Pancreas (tissue), 10 donors: ENCODE results near the gene CSNK1G3. TPM values are rescaled to one million over a fixed set of nuclear protein-coding genes. Genes with fewer than 3 reads are reported as not detected.
"Not testable (repeated sequence)": the region's sequence is repeated elsewhere in the genome, so short reads cannot be mapped to it uniquely, and the experiment has no call there.

ENCODE experiments used
- ATAC-seq, 4 donors: fragments of 200-7000 bp; cut with Tn5 transposase; one replicate each; pipeline versions ENCODE4 v1.8.0 to v1.9.1; 2020; ENCODE audit warnings: mild to moderate bottlenecking in 4 of 4, moderate library complexity in 4 of 4
- DNase-seq, 6 donors: peaks; one replicate each; pipeline ENCODE4 v3.0.0-alpha.2; 2020
- FAIRE-seq: peaks from 2 replicates; lab custom pipeline; 2012; peaks lifted over from hg19 to GRCh38; lab: Jason Lieb, UNC
- H3K27ac ChIP-seq, 4 donors: fragments of 200-600 bp; sonication (generic); 1 replicate in 3 of 4; 2 replicates in 1 of 4; pipeline versions ENCODE4 v1.5.0 to v1.8.0; 2020
- H3K27me3 ChIP-seq, 4 donors: fragments of 200-600 bp; one replicate each; pipeline ENCODE4 v1.8.0; 2021
- H3K36me3 ChIP-seq, 3 donors: fragments of 200-600 bp; sonication (generic) in 1 of 3; one replicate each; pipeline versions ENCODE4 v1.5.0 to v1.8.0; 2020 to 2021
- H3K4me1 ChIP-seq, 3 donors: fragments of 200-600 bp; one replicate each; pipeline ENCODE4 v1.8.0; 2021
- H3K4me3 ChIP-seq, 4 donors: fragments of 200-600 bp; sonication (generic) in 2 of 4; one replicate each; pipeline versions ENCODE4 v1.5.0 to v1.8.0; 2020 to 2021
- H3K9me3 ChIP-seq, 4 donors: fragments of 200-600 bp; one replicate each; pipeline ENCODE4 v1.8.0; 2021
- CTCF ChIP-seq, 4 donors: fragments of 200-600 bp; sonication (generic) in 3 of 4; IDR thresholded peaks; one replicate each; pipeline versions ENCODE4 v1.5.0 to v1.8.0; 2021; ENCODE audit warnings: antibody characterized with exemption in 4 of 4
- WGBS, 2 donors: extraction: QIAGEN DNeasy Blood & Tissue Kit; methylation state at CpG; one replicate each; pipeline ENCODE4 v1.1.7; 2013; 5-methylcytosine and 5-hydroxymethylcytosine counted together
- intact Hi-C, 3 donors: fragments of 100-400 bp; cut with DNase I; formaldehyde crosslinking; loops; one replicate each; pipeline versions ENCODE4 v1.11.1 to v1.14.2; 2022
- polyA plus RNA-seq, 2 donors: library from polyadenylated mRNA; stranded (reverse); fragments of 200-250 nt; gene quantifications; one replicate each; pipeline ENCODE4 v1.2.3, GENCODE V29; 2013
- total RNA-seq, 6 donors: library from RNA; stranded (reverse); fragmentation: NEBNext Ultra II Directional in 4 of 6; extraction: Animal tissue kit (Norgen Biotek cat#: 25700) in 4 of 6; gene quantifications; one replicate each; pipeline versions ENCODE4 v1.2.1 to v1.2.4, GENCODE V29; 2021 to 2023
- donor health status: healthy with polysubstance abuse.
- donor health status: DM: no; HTN: no; CAD: no; lungs with moderate emphysema.
- donor health status: DM: no; HTN: no; CAD: no.
- donor health status: control.
- donor health status: control.
- donor health status: Bipolar disorder and iron deficiency.
- donor health status: DM: yes; HTN: yes; CAD: no.
- donor health status: DM: no; HTN: no; CAD: no.
- donor health status: DM: no; HTN: no; CAD: no.
- donor health status: DM: yes; HTN: yes; CAD: no.

CSNK1G3 gene
- total and polyA plus RNA-seq, 8 donors, result 3.9 to 29.0 (median 13.9) TPM

- no peaks in the 10 kb centered on the region for H3K4me1 ChIP-seq
- H3K36me3 ChIP-seq, result peaks cover 0 to 6% (median 0%) of the 10 kb centered on the region in 3 donors
- DNase-seq, result no peak
- H3K9me3 ChIP-seq, result no peaks in the 10 kb centered on the region
- H3K27ac ChIP-seq, result no peak overlapping the region
- intact Hi-C loops, result no loop called here
- no peak overlapping the region for H3K4me3 ChIP-seq
- ATAC-seq, result no peak
- FAIRE-seq, result no peak
- TF ChIP-seq CTCF (IDR thresholded peaks at IDR 0.05), result no peak
- H3K27me3 ChIP-seq, result no peaks in the 10 kb centered on the region
Observed at GRCh38 chr5:123617561-123617960, 105.6 kb downstream of the CSNK1G3 start.

- no peak for TF ChIP-seq CTCF (IDR thresholded peaks at IDR 0.05)
- ATAC-seq (no peak), DNase-seq (no peak), FAIRE-seq (no peak)
- H3K9me3 ChIP-seq, result no peaks in the 10 kb centered on the region
- H3K4me3 ChIP-seq, result no peak overlapping the region
- WGBS, 2 donors, result 69 to 78% methylated on average over 2 of the region's 2 CpGs
- no peaks in the 10 kb centered on the region for H3K36me3 ChIP-seq
- peaks cover 0 to 5% (median 0%) of the 10 kb centered on the region in 3 donors for H3K4me1 ChIP-seq
- H3K27me3 ChIP-seq, result no peaks in the 10 kb centered on the region
- no peak overlapping the region for H3K27ac ChIP-seq
- intact Hi-C loops, result no loop called here
Observed at GRCh38 chr5:123626051-123626450, 114.1 kb downstream of the CSNK1G3 start.

GRCh38 chr5:123628860-123629544 lies 117.0 kb downstream of the CSNK1G3 start:
- DNase-seq, result no peak
- no peak for TF ChIP-seq CTCF (IDR thresholded peaks at IDR 0.05)
- no peak for ATAC-seq

GRCh38 chr5:123636006-123636405 lies 124.0 kb downstream of the CSNK1G3 start:
- Histone ChIP-seq H3K36me3 (no peaks in the 10 kb centered on the region), H3K27ac (no peak overlapping the region), H3K27me3 (no peaks in the 10 kb centered on the region), H3K9me3 (no peaks in the 10 kb centered on the region), H3K4me3 (no peak overlapping the region), H3K4me1 (no peaks in the 10 kb centered on the region)
- intact Hi-C loops, result no loop called here
- 92 to 93% methylated on average over 21 of the region's 21 CpGs for WGBS, 2 donors
- TF ChIP-seq CTCF (IDR thresholded peaks at IDR 0.05), result no peak
- no peak for FAIRE-seq
- ATAC-seq, result no peak
- peak in 1 of 6 donors; percentile 50 for DNase-seq

More at GRCh38 chr5:123628860-123629544, 117.0 kb downstream of the CSNK1G3 start:
- H3K27ac ChIP-seq, result no peak overlapping the region
- no peak for FAIRE-seq
- no peak overlapping the region for H3K4me3 ChIP-seq
- H3K36me3 ChIP-seq, result no peaks in the 10 kb centered on the region
- H3K4me1 ChIP-seq, result peaks cover 0 to under 1% (median 0%) of the 10 kb centered on the region in 3 donors
- H3K9me3 ChIP-seq, result no peaks in the 10 kb centered on the region
- intact Hi-C loops, result no loop called here
- no peaks in the 10 kb centered on the region for H3K27me3 ChIP-seq
- 86 to 89% methylated on average over 10 of the region's 10 CpGs for WGBS, 2 donors

DNA sequence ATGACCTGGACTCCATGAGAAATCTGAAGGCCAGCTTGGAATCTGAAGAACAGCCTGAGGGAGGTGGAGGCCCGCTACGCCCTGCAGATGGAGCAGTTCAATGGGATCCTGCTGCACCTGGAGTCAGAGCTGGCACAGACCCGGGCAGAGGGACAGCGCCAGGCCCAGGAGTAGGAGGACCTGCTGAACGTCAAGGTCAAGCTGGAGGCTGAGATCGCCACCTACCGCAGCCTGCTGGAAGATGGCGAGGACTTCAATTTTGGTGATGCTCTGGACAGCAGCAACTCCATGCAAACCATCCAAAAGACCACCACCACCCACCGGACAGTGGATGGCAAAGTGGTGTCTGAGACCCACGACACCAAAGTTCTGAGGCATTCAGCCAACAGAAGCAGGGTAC lies 125.1 kb downstream of the CSNK1G3 start:
- DNase-seq, H3K27ac ChIP-seq, intact Hi-C loops, H3K4me1 ChIP-seq, H3K27me3 ChIP-seq, ATAC-seq, H3K4me3 ChIP-seq, H3K36me3 ChIP-seq, FAIRE-seq, H3K9me3 ChIP-seq: not testable (repeated sequence)
- 91 to 95% methylated on average over 10 of the region's 10 CpGs for WGBS, 2 donors
